Activated CD8-positive, alpha-beta T cell treated with anti-CD3 and anti-CD28 coated beads for 36 hours (primary cell): ENCODE data around the gene TPST1. TPM values are rescaled to one million over a fixed set of nuclear protein-coding genes. Genes with fewer than 3 reads are reported as not detected.

Experiments used
- ATAC-seq: fragments of 200-7000 bp; cut with Tn5 transposase; one replicate; pipeline ENCODE4 v1.10.0; 2021; ENCODE audit warnings: mild to moderate bottlenecking, moderate library complexity
- CTCF ChIA-PET: fragments of 350-600 bp; sonication (Branson Sonifier 250); formaldehyde crosslinking; loops from one replicate; lab custom pipeline; 2021; ENCODE audit warnings: antibody characterized with exemption; lab: Charles Lee
- POLR2A ChIA-PET: fragments of 350-600 bp; sonication (Branson Sonifier 250); formaldehyde crosslinking; loops from one replicate; lab custom pipeline; 2021; ENCODE audit warnings: antibody characterized with exemption; lab: Charles Lee
- DNase-seq: peaks from one replicate; pipeline ENCODE4 v3.0.0-alpha.2; 2020
- H3K27ac Mint-ChIP-seq: one replicate; pipeline ENCODE4 v1.8.0; 2021; ENCODE audit warnings: mild to moderate bottlenecking, mixed read lengths
- H3K27me3 Mint-ChIP-seq: one replicate; pipeline ENCODE4 v1.8.0; 2021; ENCODE audit warnings: mixed read lengths
- H3K36me3 Mint-ChIP-seq: one replicate; pipeline ENCODE4 v1.8.0; 2021; ENCODE audit warnings: low read depth, mixed read lengths
- H3K4me1 Mint-ChIP-seq: one replicate; pipeline ENCODE4 v1.8.0; 2021; ENCODE audit warnings: low read depth, mixed read lengths
- H3K4me3 Mint-ChIP-seq: one replicate; pipeline ENCODE4 v1.8.0; 2021; ENCODE audit warnings: mild to moderate bottlenecking, moderate library complexity, mixed read lengths
- H3K9me3 Mint-ChIP-seq: one replicate; pipeline ENCODE4 v1.8.0; 2021; ENCODE audit warnings: mixed read lengths
- intact Hi-C: fragments of 100-400 bp; cut with micrococcal nuclease; formaldehyde crosslinking; loops from one replicate; pipeline ENCODE4 v1.10.0; 2022
- total RNA-seq, 2 experiments: library from RNA; stranded (reverse); gene quantifications; one replicate each; pipeline ENCODE4 v1.2.3, GENCODE V29; 2021
- TF ChIP-seq, protein P1 (sequence below): fragments of 200-600 bp; IDR thresholded peaks from one replicate; pipeline ENCODE4 v1.8.0; 2022; ENCODE audit warnings: antibody characterized with exemption, mild to moderate bottlenecking

Gene TPST1
- total RNA-seq, 2 experiments from 2014 or later: 2.4 TPM

DNA sequence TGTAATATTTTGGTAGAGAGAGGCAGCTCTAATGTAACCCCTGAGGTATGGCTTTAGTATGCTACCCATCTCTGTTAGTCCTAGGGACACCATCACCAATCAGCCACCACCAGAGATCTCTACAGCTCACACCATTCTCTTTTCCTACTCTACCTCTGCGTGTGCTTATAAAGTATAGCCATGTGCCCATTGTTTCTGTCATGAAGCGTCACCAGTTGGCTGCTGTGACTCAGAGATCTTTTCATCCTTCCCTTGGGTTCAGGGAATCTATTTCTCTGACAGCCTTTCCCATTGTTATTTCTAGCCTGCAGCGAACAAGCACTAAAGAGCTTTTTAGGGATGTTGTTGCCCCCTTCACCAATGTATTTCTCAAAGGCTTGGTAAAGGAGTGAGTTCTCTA, 103.3 kb downstream of the TPST1 start:
- Mint-ChIP-seq H3K9me3 (no peaks in the 10 kb centered on the region), H3K4me1 (peaks cover 3% of the 10 kb centered on the region), H3K4me3 (no peak overlapping the region), H3K27ac (no peak overlapping the region), H3K27me3 (no peaks in the 10 kb centered on the region), H3K36me3 (no peaks in the 10 kb centered on the region)
- ATAC-seq: no peak
- intact Hi-C loops: no loop called here
- TF ChIP-seq, protein P1, sequence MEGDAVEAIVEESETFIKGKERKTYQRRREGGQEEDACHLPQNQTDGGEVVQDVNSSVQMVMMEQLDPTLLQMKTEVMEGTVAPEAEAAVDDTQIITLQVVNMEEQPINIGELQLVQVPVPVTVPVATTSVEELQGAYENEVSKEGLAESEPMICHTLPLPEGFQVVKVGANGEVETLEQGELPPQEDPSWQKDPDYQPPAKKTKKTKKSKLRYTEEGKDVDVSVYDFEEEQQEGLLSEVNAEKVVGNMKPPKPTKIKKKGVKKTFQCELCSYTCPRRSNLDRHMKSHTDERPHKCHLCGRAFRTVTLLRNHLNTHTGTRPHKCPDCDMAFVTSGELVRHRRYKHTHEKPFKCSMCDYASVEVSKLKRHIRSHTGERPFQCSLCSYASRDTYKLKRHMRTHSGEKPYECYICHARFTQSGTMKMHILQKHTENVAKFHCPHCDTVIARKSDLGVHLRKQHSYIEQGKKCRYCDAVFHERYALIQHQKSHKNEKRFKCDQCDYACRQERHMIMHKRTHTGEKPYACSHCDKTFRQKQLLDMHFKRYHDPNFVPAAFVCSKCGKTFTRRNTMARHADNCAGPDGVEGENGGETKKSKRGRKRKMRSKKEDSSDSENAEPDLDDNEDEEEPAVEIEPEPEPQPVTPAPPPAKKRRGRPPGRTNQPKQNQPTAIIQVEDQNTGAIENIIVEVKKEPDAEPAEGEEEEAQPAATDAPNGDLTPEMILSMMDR: no peak
- POLR2A ChIA-PET: no interaction called here
- CTCF ChIA-PET: no interaction called here
- DNase-seq: no peak

- ChIA-PET CTCF (no interaction called here), POLR2A (no interaction called here)
- Mint-ChIP-seq H3K9me3 (no peaks in the 10 kb centered on the region), H3K36me3 (no peaks in the 10 kb centered on the region), H3K4me3 (no peak overlapping the region), H3K4me1 (peaks cover 9% of the 10 kb centered on the region), H3K27ac (no peak overlapping the region), H3K27me3 (no peaks in the 10 kb centered on the region)
- ATAC-seq (no peak), DNase-seq (no peak)
- TF ChIP-seq, protein P1: no peak
- intact Hi-C loops: no loop called here
These were observed 105.5 kb downstream of the TPST1 start for GRCh38 chr7:66310620-66311019.

GRCh38 chr7:66313886-66314568, 108.9 kb downstream of the TPST1 start:
- Mint-ChIP-seq H3K4me1 (peaks cover 9% of the 10 kb centered on the region), H3K27ac (no peak overlapping the region), H3K9me3 (no peaks in the 10 kb centered on the region), H3K4me3 (no peak overlapping the region), H3K36me3 (no peaks in the 10 kb centered on the region), H3K27me3 (no peaks in the 10 kb centered on the region)
- ATAC-seq (peak; percentile 17), DNase-seq (no peak)
- ChIA-PET CTCF (no interaction called here), POLR2A (no interaction called here)
- TF ChIP-seq, protein P1: no peak
- intact Hi-C loops: no loop called here

GRCh38 chr7:66315192-66315591, 110.1 kb downstream of the TPST1 start:
- H3K4me3 Mint-ChIP-seq: no peak overlapping the region
- peaks cover 9% of the 10 kb centered on the region for H3K4me1 Mint-ChIP-seq
- TF ChIP-seq, protein P1: no peak
- DNase-seq (no peak), ATAC-seq (no peak)
- H3K9me3 Mint-ChIP-seq: no peaks in the 10 kb centered on the region
- POLR2A ChIA-PET: no interaction called here
- no peaks in the 10 kb centered on the region for H3K36me3 Mint-ChIP-seq
- no peaks in the 10 kb centered on the region for H3K27me3 Mint-ChIP-seq
- CTCF ChIA-PET: interaction anchor here (0.7 kb wide), 1 partner anchor 22 kb away, joined by 3 read pairs; no protein-coding TSS in a partner anchor
- no peak overlapping the region for H3K27ac Mint-ChIP-seq
- intact Hi-C loops: no loop called here

DNA sequence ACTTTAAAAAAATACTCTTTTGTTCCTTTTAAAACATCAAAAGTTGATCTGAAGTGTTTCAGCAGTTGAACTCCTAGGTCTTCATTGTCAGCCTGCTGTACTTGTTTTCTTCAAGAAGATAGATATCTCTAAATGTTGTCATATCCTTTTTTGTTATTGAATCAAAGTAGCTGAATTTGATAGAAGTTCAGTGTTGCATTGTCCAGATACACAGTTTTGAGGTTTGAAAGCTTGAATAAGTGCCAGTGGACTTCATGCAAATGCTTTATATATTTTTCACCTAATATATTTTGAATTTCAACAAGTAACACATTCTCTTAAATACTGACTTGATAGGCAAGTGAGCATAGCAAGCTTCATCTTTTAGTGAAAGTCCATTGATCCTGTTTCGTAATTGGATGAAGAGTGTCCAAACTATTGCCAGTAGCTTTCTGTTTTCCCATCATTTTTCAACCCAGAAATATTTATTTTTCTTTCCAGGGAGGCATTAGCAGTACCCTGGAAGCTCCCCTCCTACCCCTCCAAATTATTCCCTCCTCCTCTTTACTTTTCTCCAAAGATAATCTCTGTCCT, 114.4 kb downstream of the TPST1 start:
- ATAC-seq (no peak), DNase-seq (no peak)
- Mint-ChIP-seq H3K27me3 (no peaks in the 10 kb centered on the region), H3K36me3 (no peaks in the 10 kb centered on the region), H3K27ac (no peak overlapping the region), H3K4me3 (no peak overlapping the region), H3K4me1 (no peaks in the 10 kb centered on the region), H3K9me3 (peaks cover 14% of the 10 kb centered on the region)
- TF ChIP-seq, protein P1: no peak
- POLR2A ChIA-PET: interaction anchor here (0.7 kb wide), 1 partner anchor 611 kb away, joined by 3 read pairs; no protein-coding TSS in a partner anchor
- CTCF ChIA-PET: no interaction called here
- intact Hi-C loops: no loop called here
